Hepatocyte (in vitro differentiated cells): Measurements from ENCODE around the gene OR5M10. TPM values are rescaled to one million over a fixed set of nuclear protein-coding genes. Genes with fewer than 3 reads are reported as not detected.

Experiments
- DNase-seq: peaks from one replicate; pipeline ENCODE4 v3.0.0-alpha.2; 2016; ENCODE audit warnings: low spot score
- H2AFZ ChIP-seq: fragments of 200-600 bp; sonication (generic); 2 replicates; pipeline ENCODE4 v1.6.0; 2016; ENCODE audit warnings: antibody characterized with exemption, mild to moderate bottlenecking
- H3K27ac ChIP-seq: fragments of 200-600 bp; sonication (generic); 2 replicates; pipeline ENCODE4 v1.5.1; 2016; ENCODE audit warnings: mild to moderate bottlenecking
- H3K27me3 ChIP-seq: fragments of 200-600 bp; sonication (generic); 2 replicates; pipeline ENCODE4 v1.6.1; 2016
- H3K36me3 ChIP-seq: fragments of 200-600 bp; sonication (generic); replicated peaks from 2 replicates; pipeline ENCODE4 v1.5.1; 2016; ENCODE audit warnings: low read depth; ENCODE audit not compliant: insufficient read depth
- H3K4me1 ChIP-seq: fragments of 200-600 bp; sonication (generic); 2 replicates; pipeline ENCODE4 v1.5.1; 2016; ENCODE audit warnings: mild to moderate bottlenecking, moderate library complexity; ENCODE audit not compliant: insufficient read depth
- H3K4me2 ChIP-seq: fragments of 200-600 bp; sonication (generic); 2 replicates; pipeline ENCODE4 v1.6.0; 2016
- H3K4me3 ChIP-seq: fragments of 200-600 bp; sonication (generic); 2 replicates; pipeline ENCODE4 v1.5.1; 2016; ENCODE audit warnings: mild to moderate bottlenecking
- H3K79me2 ChIP-seq: fragments of 200-600 bp; sonication (generic); 2 replicates; pipeline ENCODE4 v1.6.0; 2017; ENCODE audit warnings: mild to moderate bottlenecking
- H3K9me2 ChIP-seq: fragments of 200-600 bp; sonication (generic); replicated peaks from 2 replicates; pipeline ENCODE4 v1.6.0; 2017; ENCODE audit warnings: mild to moderate bottlenecking; ENCODE audit not compliant: insufficient read depth
- H3K9me3 ChIP-seq: fragments of 200-600 bp; sonication (generic); 2 replicates; pipeline ENCODE4 v1.5.1; 2016; ENCODE audit warnings: low read depth, mild to moderate bottlenecking
- H4K20me1 ChIP-seq: fragments of 200-600 bp; sonication (generic); 2 replicates; pipeline ENCODE4 v1.6.0; 2016; ENCODE audit warnings: mild to moderate bottlenecking; ENCODE audit not compliant: insufficient read depth, poor library complexity, severe bottlenecking
- CTCF ChIP-seq: fragments of 200-600 bp; sonication (generic); IDR thresholded peaks from 2 replicates; pipeline ENCODE4 v1.5.1; 2016; ENCODE audit warnings: antibody characterized with exemption, mild to moderate bottlenecking; ENCODE audit not compliant: poor library complexity
- EZH2 ChIP-seq: fragments of 200-600 bp; sonication (generic); IDR thresholded peaks from 2 replicates; pipeline ENCODE4 v1.6.1; 2016; ENCODE audit warnings: antibody characterized with exemption, mild to moderate bottlenecking, borderline replicate concordance
- EZH2phosphoT487 ChIP-seq: fragments of 200-600 bp; sonication (generic); IDR thresholded peaks from one replicate; pipeline ENCODE4 v1.6.1; 2018; ENCODE audit warnings: antibody characterized with exemption, mild to moderate bottlenecking, low read depth, moderate library complexity; ENCODE audit not compliant: unreplicated experiment, severe bottlenecking
- WGBS: methylation state at CpG from one replicate; pipeline ENCODE4 v1.1.6; 2016; ENCODE audit warnings: low lambda C conversion rate; ENCODE audit errors: missing lambda C conversion rate; 5-methylcytosine and 5-hydroxymethylcytosine counted together
- polyA plus RNA-seq: library from polyadenylated mRNA; unstranded; fragments of >200 nt; fragmentation: Nextera tagmentation; extraction: Ambion mirVana; gene quantifications from 2 replicates; pipeline ENCODE4 v1.2.1, GENCODE V29; 2016
- total RNA-seq: library from RNA; depleted of rRNA; stranded (reverse); fragments of >200 nt; gene quantifications from 2 replicates; pipeline ENCODE4 v1.2.3, GENCODE V29; 2014

The OR5M10 gene
- total and polyA plus RNA-seq, 2 experiments from 2014 or later = not detected

- H4K20me1 ChIP-seq = no peaks in the 10 kb centered on the region
- H3K79me2 ChIP-seq = no peaks in the 10 kb centered on the region
- H3K9me3 ChIP-seq = no peaks in the 10 kb centered on the region
- H3K4me2 ChIP-seq = no peak overlapping the region
- 76% methylated on average over 6 of the region's 6 CpGs for WGBS
- no peak overlapping the region for H3K27ac ChIP-seq
- H3K4me3 ChIP-seq = no peak overlapping the region
- TF ChIP-seq EZH2phosphoT487 = no peak
- no peak for TF ChIP-seq CTCF
- no peak for TF ChIP-seq EZH2
- no peak overlapping the region for H2AFZ ChIP-seq
- no peaks in the 10 kb centered on the region for H3K9me2 ChIP-seq
- DNase-seq = no peak
- no peaks in the 10 kb centered on the region for H3K27me3 ChIP-seq
- no peaks in the 10 kb centered on the region for H3K36me3 ChIP-seq
- H3K4me1 ChIP-seq = no peaks in the 10 kb centered on the region
These were observed 32.0 kb downstream of the OR5M10 start for GRCh38 chr11:56545531-56545930.

GRCh38 chr11:56543739-56544138 lies 33.8 kb downstream of the OR5M10 start:
- 96% methylated on average over 1 of the region's 1 CpG for WGBS
- no peaks in the 10 kb centered on the region for H3K27me3 ChIP-seq
- no peaks in the 10 kb centered on the region for H3K36me3 ChIP-seq
- H3K4me3 ChIP-seq = no peak overlapping the region
- DNase-seq = no peak
- H3K27ac ChIP-seq = no peak overlapping the region
- no peak overlapping the region for H3K4me2 ChIP-seq
- no peak overlapping the region for H2AFZ ChIP-seq
- H3K9me2 ChIP-seq = no peaks in the 10 kb centered on the region
- H3K4me1 ChIP-seq = no peaks in the 10 kb centered on the region
- no peaks in the 10 kb centered on the region for H3K9me3 ChIP-seq
- H4K20me1 ChIP-seq = no peaks in the 10 kb centered on the region
- no peaks in the 10 kb centered on the region for H3K79me2 ChIP-seq
- TF ChIP-seq CTCF (no peak), EZH2 (no peak), EZH2phosphoT487 (no peak)

GRCh38 chr11:56543157-56543556 lies 34.4 kb downstream of the OR5M10 start, which contains the start of gene OR5M11:
Gene OR5M11, minus strand, starts transcription at chr11:56543257. Its CDS starts 0 bp downstream, at chr11:56543257.
- H3K4me1 ChIP-seq = no peaks in the 10 kb centered on the region
- H3K79me2 ChIP-seq = no peaks in the 10 kb centered on the region
- 98% methylated on average over 2 of the region's 2 CpGs for WGBS
- H3K36me3 ChIP-seq = no peaks in the 10 kb centered on the region
- H3K27ac ChIP-seq = no peak within 1 kb of the TSS
- H3K4me2 ChIP-seq = no peak within 1 kb of the TSS
- no peak within 1 kb of the TSS for H3K4me3 ChIP-seq
- no peak within 1 kb of the TSS for H2AFZ ChIP-seq
- no peak for DNase-seq
- no peaks in the 10 kb centered on the region for H3K9me3 ChIP-seq
- H3K27me3 ChIP-seq = no peaks in the 10 kb centered on the region
- no peaks in the 10 kb centered on the region for H3K9me2 ChIP-seq
- TF ChIP-seq EZH2 = no peak
- TF ChIP-seq CTCF = no peak
- TF ChIP-seq EZH2phosphoT487 = no peak
- no peaks in the 10 kb centered on the region for H4K20me1 ChIP-seq

- Histone ChIP-seq H2AFZ (no peak overlapping the region), H3K9me2 (no peaks in the 10 kb centered on the region), H4K20me1 (no peaks in the 10 kb centered on the region), H3K4me1 (no peaks in the 10 kb centered on the region), H3K4me3 (no peak overlapping the region), H3K27me3 (no peaks in the 10 kb centered on the region), H3K36me3 (no peaks in the 10 kb centered on the region), H3K27ac (no peak overlapping the region), H3K4me2 (no peak overlapping the region), H3K9me3 (no peaks in the 10 kb centered on the region), H3K79me2 (no peaks in the 10 kb centered on the region)
- WGBS = 61% methylated on average over 3 of the region's 3 CpGs
- DNase-seq = peak; percentile 11
- TF ChIP-seq EZH2 (no peak), CTCF (no peak), EZH2phosphoT487 (no peak)
These were observed 44.3 kb downstream of the OR5M10 start for GRCh38 chr11:56533054-56533740.
